Subcutaneous adipose tissue (tissue), 4 donors: ENCODE measurements around the gene MYO5A. TPM values are rescaled to one million over a fixed set of nuclear protein-coding genes. Genes with fewer than 3 reads are reported as not detected.

Source experiments
- total RNA-seq, 4 donors: library from RNA; depleted of rRNA; stranded (reverse); fragments of >200 nt; gene quantifications; one replicate each; pipeline ENCODE4 v1.1.0, GENCODE V29; 2016
- TF ChIP-seq, protein P1 (sequence below): fragments of 450-650 bp; IDR thresholded peaks from one replicate; pipeline ENCODE4 v1.5.1; 2016; ENCODE audit warnings: low read depth, mild to moderate bottlenecking, control low read depth, antibody characterized with exemption, moderate library complexity

Gene MYO5A
- total RNA-seq, 4 donors from 2014 or later = 54.6 to 121 (median 99.4) TPM

- TF ChIP-seq, protein P1, sequence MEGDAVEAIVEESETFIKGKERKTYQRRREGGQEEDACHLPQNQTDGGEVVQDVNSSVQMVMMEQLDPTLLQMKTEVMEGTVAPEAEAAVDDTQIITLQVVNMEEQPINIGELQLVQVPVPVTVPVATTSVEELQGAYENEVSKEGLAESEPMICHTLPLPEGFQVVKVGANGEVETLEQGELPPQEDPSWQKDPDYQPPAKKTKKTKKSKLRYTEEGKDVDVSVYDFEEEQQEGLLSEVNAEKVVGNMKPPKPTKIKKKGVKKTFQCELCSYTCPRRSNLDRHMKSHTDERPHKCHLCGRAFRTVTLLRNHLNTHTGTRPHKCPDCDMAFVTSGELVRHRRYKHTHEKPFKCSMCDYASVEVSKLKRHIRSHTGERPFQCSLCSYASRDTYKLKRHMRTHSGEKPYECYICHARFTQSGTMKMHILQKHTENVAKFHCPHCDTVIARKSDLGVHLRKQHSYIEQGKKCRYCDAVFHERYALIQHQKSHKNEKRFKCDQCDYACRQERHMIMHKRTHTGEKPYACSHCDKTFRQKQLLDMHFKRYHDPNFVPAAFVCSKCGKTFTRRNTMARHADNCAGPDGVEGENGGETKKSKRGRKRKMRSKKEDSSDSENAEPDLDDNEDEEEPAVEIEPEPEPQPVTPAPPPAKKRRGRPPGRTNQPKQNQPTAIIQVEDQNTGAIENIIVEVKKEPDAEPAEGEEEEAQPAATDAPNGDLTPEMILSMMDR = no peak
Observed at GRCh38 chr15:52440414-52440813, 88.3 kb downstream of the MYO5A start.

GRCh38 chr15:52439470-52439869 lies 89.2 kb downstream of the MYO5A start:
- TF ChIP-seq, protein P1 = no peak

DNA sequence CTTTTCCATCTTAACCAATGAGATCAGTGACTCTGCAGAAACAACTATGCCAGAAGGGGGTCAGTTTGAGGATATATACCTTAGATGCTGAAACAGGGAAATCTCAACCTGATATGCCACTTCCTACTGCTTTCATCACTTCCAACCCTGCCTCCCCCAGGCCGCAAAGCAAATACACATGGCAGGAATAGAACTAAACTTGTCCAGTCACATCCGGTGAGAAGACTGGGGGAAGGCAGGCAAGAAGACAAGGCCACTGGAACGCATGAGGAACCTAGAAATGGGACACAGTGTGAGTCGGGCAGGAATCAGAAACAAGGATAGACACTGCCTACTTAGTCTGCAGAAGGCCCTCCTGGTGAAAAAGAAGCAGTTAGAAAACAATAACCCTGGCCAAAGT lies 90.6 kb downstream of the MYO5A start:
- TF ChIP-seq, protein P1 = no peak

DNA sequence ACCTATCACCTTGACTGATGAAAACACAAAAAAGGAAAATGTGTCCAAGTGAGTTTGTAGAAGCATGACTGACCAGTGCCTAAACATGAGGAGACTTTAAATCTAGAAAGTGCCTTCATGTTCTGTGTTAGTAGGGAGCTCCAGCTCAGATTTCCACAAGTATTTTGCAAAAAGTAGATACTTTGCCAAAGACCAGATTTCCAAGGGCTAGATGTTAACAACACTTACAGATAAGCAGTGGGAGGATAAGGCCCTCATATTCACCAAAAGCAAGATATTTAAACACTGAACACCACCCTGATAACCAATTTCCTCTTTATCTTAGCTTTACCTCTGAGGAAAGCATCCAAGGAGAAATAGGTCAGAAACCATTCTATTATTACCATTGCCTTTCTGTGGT lies 91.0 kb downstream of the MYO5A start:
- TF ChIP-seq, protein P1 = no peak

DNA sequence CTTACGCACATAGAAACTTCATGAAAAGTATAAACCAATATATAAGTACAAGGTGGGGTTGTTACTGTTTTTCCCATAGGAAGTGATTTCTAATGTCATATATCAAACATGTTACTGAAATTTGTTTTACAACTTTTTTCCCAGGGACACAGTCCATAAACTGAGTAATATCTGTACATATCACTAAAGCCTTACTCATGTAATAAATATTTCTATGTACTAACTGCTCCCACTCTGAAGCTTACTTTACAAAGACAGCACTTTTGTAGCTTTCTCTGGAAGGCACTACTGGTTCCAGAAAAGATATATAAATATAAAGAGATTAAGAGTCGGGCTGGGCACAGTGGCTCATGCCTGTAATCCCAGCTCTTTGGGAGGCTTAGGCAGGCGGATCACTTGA lies 91.7 kb downstream of the MYO5A start:
- TF ChIP-seq, protein P1 = no peak

DNA sequence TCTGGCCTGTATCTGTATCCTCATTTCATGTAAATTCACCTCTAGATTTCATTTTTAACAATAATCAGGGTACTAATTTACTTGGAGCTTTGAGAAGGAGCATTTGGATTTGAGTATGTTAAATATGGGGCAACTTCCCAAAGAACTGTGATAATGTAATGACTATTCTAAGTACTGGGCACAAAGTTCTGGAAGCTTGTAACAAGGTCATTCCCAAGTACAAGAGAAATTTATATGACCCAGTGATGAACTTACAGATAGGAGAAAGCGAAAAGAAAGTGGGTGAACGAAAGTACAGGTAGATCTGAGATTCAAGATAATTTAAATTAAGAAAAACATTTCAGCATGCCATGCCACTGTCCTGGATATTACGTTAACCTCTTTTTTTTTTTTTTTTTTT lies 93.8 kb downstream of the MYO5A start:
- TF ChIP-seq, protein P1 = no peak

DNA sequence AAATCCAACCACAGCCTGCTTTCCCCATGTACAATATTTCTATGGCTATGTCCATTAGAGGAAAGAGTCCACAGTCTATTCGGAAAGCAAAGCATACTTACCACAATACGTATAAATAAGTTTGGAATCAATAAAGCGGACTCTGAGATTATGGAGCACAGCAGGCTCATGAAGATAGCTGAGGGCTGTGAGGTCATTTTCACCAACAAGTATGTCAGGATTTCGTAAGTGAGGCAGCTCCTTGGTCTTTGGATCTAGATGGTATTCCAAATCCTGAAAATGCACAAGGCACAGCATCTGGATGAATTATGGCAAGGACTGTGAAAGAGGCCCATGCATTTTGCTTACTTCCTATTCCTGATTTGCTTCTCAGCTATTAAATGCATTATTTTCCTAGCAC lies 100.4 kb downstream of the MYO5A start:
- TF ChIP-seq, protein P1 = no peak
